H1 (cell line): Measurements from ENCODE around the gene OR14A2. TPM values are rescaled to one million over a fixed set of nuclear protein-coding genes. Genes with fewer than 3 reads are reported as not detected.

Experiments used
- CTCF ChIA-PET: fragments of 300-600 bp; sonication (Branson Sonifier 250); formaldehyde crosslinking; loops from one replicate; lab custom pipeline; 2021; ENCODE audit not compliant: partially characterized antibody; lab: Charles Lee
- POLR2A ChIA-PET: fragments of 300-600 bp; sonication (Branson Sonifier 250); formaldehyde crosslinking; loops from one replicate; lab custom pipeline; 2021; ENCODE audit warnings: inconsistent platforms; ENCODE audit not compliant: partially characterized antibody; lab: Charles Lee
- DNase-seq, 2 experiments: peaks; one replicate each; pipeline versions ENCODE4 v3.0.0 to v3.0.0-alpha.2; 2010 to 2022; ENCODE audit warnings: low spot score in 2 of 2, low read depth in 1 of 2, mixed read lengths in 1 of 2
- FAIRE-seq: peaks from 2 replicates; lab custom pipeline; 2011; peaks lifted over from hg19 to GRCh38; lab: Jason Lieb, UNC
- H2AFZ ChIP-seq: 2 replicates; pipeline ENCODE4 v1.8.1; 2012; ENCODE audit warnings: low read length, inconsistent platforms
- H2AK5ac ChIP-seq: 2 replicates; pipeline ENCODE4 v1.6.1; 2013; ENCODE audit warnings: low read depth, low read length
- H2BK120ac ChIP-seq: replicated peaks from 2 replicates; pipeline ENCODE3; 2013; ENCODE audit warnings: low read depth, low read length, inconsistent platforms
- H2BK12ac ChIP-seq: 2 replicates; pipeline ENCODE4 v1.6.1; 2013; ENCODE audit warnings: low read depth, low read length
- H2BK15ac ChIP-seq: 2 replicates; pipeline ENCODE4 v1.6.1; 2013; ENCODE audit warnings: low read length
- H2BK20ac ChIP-seq: 2 replicates; pipeline ENCODE4 v1.6.1; 2013; ENCODE audit warnings: low read length
- H2BK5ac ChIP-seq: 2 replicates; pipeline ENCODE4 v1.6.1; 2013; ENCODE audit warnings: low read depth, low read length
- H3K14ac ChIP-seq: 2 replicates; pipeline ENCODE4 v1.6.1; 2013; ENCODE audit warnings: inconsistent platforms; ENCODE audit not compliant: insufficient read length
- H3K18ac ChIP-seq: 2 replicates; pipeline ENCODE4 v1.6.1; 2013; ENCODE audit warnings: low read length; ENCODE audit errors: extremely low read depth
- H3K23ac ChIP-seq: 2 replicates; pipeline ENCODE4 v1.6.1; 2013; ENCODE audit warnings: inconsistent platforms; ENCODE audit not compliant: insufficient read length
- H3K23me2 ChIP-seq: 2 replicates; pipeline ENCODE4 v1.6.1; 2013; ENCODE audit warnings: low read depth, low read length
- H3K27ac ChIP-seq: 2 replicates; pipeline ENCODE4 v1.6.1; 2011; ENCODE audit warnings: low read depth, low read length, inconsistent platforms
- H3K27me3 ChIP-seq, 4 experiments: replicated peaks in 1 of 4; 1 replicate in 1 of 4; 2 replicates in 3 of 4; pipeline versions ENCODE4 v1.6.1 to v1.8.1; 2011 to 2013; ENCODE audit warnings: low read length in 3 of 4, mild to moderate bottlenecking in 3 of 4, inconsistent platforms in 2 of 4, mixed read lengths in 2 of 4, moderate library complexity in 1 of 4; ENCODE audit not compliant: control insufficient read depth in 3 of 4, insufficient read depth in 3 of 4; ENCODE audit errors: extremely low read depth in 1 of 4
- H3K36me3 ChIP-seq, 4 experiments: 2 replicates each; pipeline versions ENCODE4 v1.6.1 to v1.8.1; 2011 to 2013; ENCODE audit warnings: mild to moderate bottlenecking in 4 of 4, low read length in 3 of 4, moderate library complexity in 2 of 4, control low read depth in 1 of 4, inconsistent platforms in 1 of 4; ENCODE audit not compliant: insufficient read depth in 4 of 4, control insufficient read depth in 2 of 4
- H3K4ac ChIP-seq: replicated peaks from 2 replicates; pipeline ENCODE3; 2013; ENCODE audit warnings: low read length, low read depth, mixed read lengths, inconsistent platforms; ENCODE audit not compliant: insufficient read length
- H3K4me1 ChIP-seq, 4 experiments: replicated peaks in 1 of 4; 1 replicate in 1 of 4; 2 replicates in 3 of 4; pipeline versions ENCODE4 v1.6.1 to v1.8.1; 2011 to 2013; ENCODE audit warnings: low read length in 3 of 4, inconsistent platforms in 2 of 4, mixed read lengths in 1 of 4; ENCODE audit not compliant: insufficient read depth in 4 of 4, control insufficient read depth in 3 of 4
- H3K4me2 ChIP-seq, 2 experiments: 2 replicates each; pipeline versions ENCODE4 v1.6.1 to v1.8.1; 2011 to 2013; ENCODE audit warnings: low read depth in 2 of 2, low read length in 2 of 2, control low read depth in 1 of 2, inconsistent platforms in 1 of 2, mild to moderate bottlenecking in 1 of 2; ENCODE audit not compliant: insufficient read depth in 1 of 2
- H3K4me3 ChIP-seq, 4 experiments: fragments of 200-600, 300-600 bp in 1 of 4; sonication (generic), shearing (Covaris generic), sonication (Bioruptor Twin) in 1 of 4; 2 replicates each; pipeline versions ENCODE4 v1.5.1 to v1.8.1; 2011 to 2016; ENCODE audit warnings: low read length in 4 of 4, low read depth in 3 of 4, control low read depth in 2 of 4, inconsistent platforms in 2 of 4, mild to moderate bottlenecking in 2 of 4, mixed read lengths in 1 of 4, moderate library complexity in 1 of 4; ENCODE audit not compliant: insufficient read depth in 2 of 4; ENCODE audit errors: extremely low read depth in 1 of 4
- H3K56ac ChIP-seq: replicated peaks from 2 replicates; pipeline ENCODE3; 2013; ENCODE audit warnings: low read depth, mild to moderate bottlenecking, mixed read lengths, low read length, inconsistent platforms; ENCODE audit not compliant: insufficient read length
- H3K79me1 ChIP-seq: 2 replicates; pipeline ENCODE4 v1.6.1; 2013; ENCODE audit warnings: low read depth, low read length, control low read depth
- H3K79me2 ChIP-seq, 2 experiments: 2 replicates each; pipeline versions ENCODE4 v1.6.1 to v1.8.1; 2012 to 2013; ENCODE audit warnings: low read length in 2 of 2, mild to moderate bottlenecking in 2 of 2, inconsistent platforms in 1 of 2; ENCODE audit not compliant: insufficient read depth in 2 of 2, control insufficient read depth in 1 of 2
- H3K9ac ChIP-seq, 4 experiments: replicated peaks in 1 of 4; 1 replicate in 1 of 4; 2 replicates in 3 of 4; pipeline versions ENCODE4 v1.6.1 to v1.8.1; 2011 to 2013; ENCODE audit warnings: low read depth in 3 of 4, low read length in 3 of 4, control low read depth in 2 of 4, mild to moderate bottlenecking in 2 of 4, moderate library complexity in 2 of 4, inconsistent platforms in 1 of 4; ENCODE audit errors: extremely low read depth in 1 of 4
- H3K9me3 ChIP-seq, 2 experiments: 2 replicates each; pipeline versions ENCODE4 v1.6.1 to v1.8.1; 2012 to 2013; ENCODE audit warnings: mild to moderate bottlenecking in 2 of 2, moderate library complexity in 2 of 2, control low read depth in 1 of 2, inconsistent platforms in 1 of 2, low read depth in 1 of 2, low read length in 1 of 2, mixed read lengths in 1 of 2; ENCODE audit not compliant: insufficient read depth in 2 of 2
- H4K20me1 ChIP-seq, 2 experiments: replicated peaks in 1 of 2; 2 replicates each; pipeline versions ENCODE3 to v1.8.1; 2011 to 2013; ENCODE audit warnings: inconsistent platforms in 2 of 2, low read length in 2 of 2, mild to moderate bottlenecking in 1 of 2; ENCODE audit not compliant: insufficient read depth in 2 of 2, control insufficient read depth in 1 of 2
- H4K5ac ChIP-seq: 2 replicates; pipeline ENCODE4 v1.6.1; 2013; ENCODE audit warnings: low read length, low read depth, mixed read lengths, inconsistent platforms; ENCODE audit not compliant: insufficient read length
- H4K8ac ChIP-seq: 2 replicates; pipeline ENCODE4 v1.8.0; 2013; ENCODE audit warnings: mild to moderate bottlenecking, moderate library complexity, low read length, inconsistent platforms; ENCODE audit not compliant: insufficient read depth; ENCODE audit errors: extremely low read depth
- H4K91ac ChIP-seq: replicated peaks from 2 replicates; pipeline ENCODE3; 2013; ENCODE audit warnings: low read length, mixed read lengths, inconsistent platforms; ENCODE audit not compliant: insufficient read length
- CHD1 ChIP-seq: IDR thresholded peaks from 2 replicates; pipeline ENCODE4 v1.6.1; 2012; ENCODE audit warnings: low read depth, low read length, improper control_type of control experiment
- CREB1 ChIP-seq: IDR thresholded peaks from 2 replicates; pipeline ENCODE4 v1.6.1; 2012; ENCODE audit warnings: inconsistent platforms
- RAD21 ChIP-seq, 2 experiments: IDR thresholded peaks in 1 of 2; conservative IDR thresholded peaks in 1 of 2; 2 replicates each; pipeline ENCODE4 v1.6.1; 2011; ENCODE audit warnings: low read depth in 2 of 2, low read length in 2 of 2, improper control_type of control experiment in 1 of 2, inconsistent platforms in 1 of 2, mild to moderate bottlenecking in 1 of 2, moderate library complexity in 1 of 2
- WGBS, 2 experiments: shearing (Covaris generic) in 1 of 2; methylation state at CpG; one replicate each; pipeline versions ENCODE4 v1.1.6 to v1.1.7; 2013 to 2015; ENCODE audit warnings: low lambda C conversion rate in 2 of 2, mixed read lengths in 2 of 2, inconsistent platforms in 1 of 2, low coverage in 1 of 2, missing lambda C conversion rate in 1 of 2; ENCODE audit not compliant: insufficient replicate concordance in 2 of 2, insufficient coverage in 1 of 2, insufficient read length in 1 of 2; ENCODE audit errors: extremely low coverage in 1 of 2, missing lambda C conversion rate in 1 of 2; 5-methylcytosine and 5-hydroxymethylcytosine counted together
- polyA plus RNA-seq, 7 experiments: library from polyadenylated mRNA; depleted of rRNA in 3 of 7; stranded (reverse) in 5 of 7; unstranded in 2 of 7; fragments of >200 nt in 5 of 7; fragments of 200-250 nt in 2 of 7; gene quantifications; 1 replicate in 5 of 7; 2 replicates in 1 of 7; 4 replicates in 1 of 7; pipeline versions ENCODE4 v1.2.1 to v1.2.3, GENCODE V29; 2011 to 2013; ENCODE audit warnings: missing spikeins in 2 of 7, mixed read lengths in 2 of 7
- total RNA-seq: library from RNA; stranded (reverse); fragmentation: NEBNext Ultra II Directional; extraction: Animal tissue kit (Norgen Biotek cat#: 25700); gene quantifications from 2 replicates; pipeline ENCODE4 v1.2.1, GENCODE V29; 2021
- TF ChIP-seq, protein P1 (sequence below), 3 experiments: IDR thresholded peaks; 1 replicate in 2 of 3; 2 replicates in 1 of 3; pipeline versions ENCODE4 v1.5.1 to v1.6.1; 2011; ENCODE audit warnings: low read length in 3 of 3, mild to moderate bottlenecking in 3 of 3, inconsistent platforms in 2 of 3, low read depth in 1 of 3, moderate library complexity in 1 of 3; ENCODE audit not compliant: insufficient read depth in 1 of 3; ENCODE audit errors: control extremely low read depth in 1 of 3

Gene OR14A2
- total and polyA plus RNA-seq, 2 of the 8 experiments (the other 6 are each of a cell fraction or from before 2014, with no cell fraction given): not detected

GRCh38 chr1:247738315-247738714, 9.6 kb downstream of the OR14A2 start, which contains the start of gene OR14K1:
Gene OR14K1, plus strand, starts transcription at chr1:247738615. Its CDS starts 0 bp downstream, at chr1:247738615.
- Histone ChIP-seq H3K23ac (no peak within 1 kb of the TSS), H3K9ac (no peak within 1 kb of the TSS), H2BK120ac (no peak within 1 kb of the TSS), H3K18ac (no peak within 1 kb of the TSS), H3K79me2 (no peaks in the 10 kb centered on the region), H4K5ac (no peak within 1 kb of the TSS), H3K23me2 (no peaks in the 10 kb centered on the region), H3K4me3 (no peak within 1 kb of the TSS), H2AFZ (no peak within 1 kb of the TSS), H3K79me1 (no peaks in the 10 kb centered on the region), H3K36me3 (no peaks in the 10 kb centered on the region), H3K4me2 (no peak within 1 kb of the TSS), H3K56ac (no peak within 1 kb of the TSS), H3K9me3 (peaks cover 67 to 70% of the 10 kb centered on the region in 2 experiments)
- ChIA-PET CTCF (no interaction called here), POLR2A (no interaction called here)
- DNase-seq (no peak), FAIRE-seq (no peak)
- WGBS, 2 experiments: 73% methylated on average over 1 of the region's 1 CpG; no CpG with 5 or more reads in 1 of the 2 experiments
- TF ChIP-seq, protein P1, sequence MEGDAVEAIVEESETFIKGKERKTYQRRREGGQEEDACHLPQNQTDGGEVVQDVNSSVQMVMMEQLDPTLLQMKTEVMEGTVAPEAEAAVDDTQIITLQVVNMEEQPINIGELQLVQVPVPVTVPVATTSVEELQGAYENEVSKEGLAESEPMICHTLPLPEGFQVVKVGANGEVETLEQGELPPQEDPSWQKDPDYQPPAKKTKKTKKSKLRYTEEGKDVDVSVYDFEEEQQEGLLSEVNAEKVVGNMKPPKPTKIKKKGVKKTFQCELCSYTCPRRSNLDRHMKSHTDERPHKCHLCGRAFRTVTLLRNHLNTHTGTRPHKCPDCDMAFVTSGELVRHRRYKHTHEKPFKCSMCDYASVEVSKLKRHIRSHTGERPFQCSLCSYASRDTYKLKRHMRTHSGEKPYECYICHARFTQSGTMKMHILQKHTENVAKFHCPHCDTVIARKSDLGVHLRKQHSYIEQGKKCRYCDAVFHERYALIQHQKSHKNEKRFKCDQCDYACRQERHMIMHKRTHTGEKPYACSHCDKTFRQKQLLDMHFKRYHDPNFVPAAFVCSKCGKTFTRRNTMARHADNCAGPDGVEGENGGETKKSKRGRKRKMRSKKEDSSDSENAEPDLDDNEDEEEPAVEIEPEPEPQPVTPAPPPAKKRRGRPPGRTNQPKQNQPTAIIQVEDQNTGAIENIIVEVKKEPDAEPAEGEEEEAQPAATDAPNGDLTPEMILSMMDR (IDR thresholded peaks at IDR 0.05; ENCODE audit: control extremely low read depth in 1 of 3, insufficient read depth in 1 of 3, low read depth in 1 of 3, low read length in 3 of 3): no peak
- TF ChIP-seq CHD1: no peak
- no peak for TF ChIP-seq RAD21 (IDR thresholded peaks at IDR 0.05 in 1 of 2, conservative IDR thresholded peaks at IDR 0.05 in 1 of 2; ENCODE audit: low read depth in 2 of 2, low read length in 2 of 2)
- TF ChIP-seq CREB1: no peak
- TF ChIP-seq, all 59 proteins: peak for 0
- H3K4me1 ChIP-seq: no peaks in the 10 kb centered on the region
- H2BK12ac ChIP-seq: no peak within 1 kb of the TSS
- no peak within 1 kb of the TSS for H4K91ac ChIP-seq
- no peak within 1 kb of the TSS for H4K8ac ChIP-seq
- H3K4ac ChIP-seq: no peak within 1 kb of the TSS
- no peak within 1 kb of the TSS for H3K27ac ChIP-seq
- no peak within 1 kb of the TSS for H2BK15ac ChIP-seq
- H3K27me3 ChIP-seq: no peaks in the 10 kb centered on the region
- H2BK20ac ChIP-seq: no peak within 1 kb of the TSS
- H2AK5ac ChIP-seq: no peak within 1 kb of the TSS
- H2BK5ac ChIP-seq: no peak within 1 kb of the TSS
- H3K14ac ChIP-seq: no peak within 1 kb of the TSS
- H4K20me1 ChIP-seq: no peaks in the 10 kb centered on the region
